Fibroblast of lung (primary cell): ENCODE measurements around the gene CENPV.
"Not testable (repeated sequence)": the region's sequence is repeated elsewhere in the genome, so short reads cannot be mapped to it uniquely, and the experiment has no call there.

Experiments
- CTCF ChIP-seq, 2 donors: IDR thresholded peaks in 1 of 2; conservative IDR thresholded peaks in 1 of 2; 1 replicate in 1 of 2; 2 replicates in 1 of 2; pipeline ENCODE4 v1.5.1; 2011 to 2012; ENCODE audit warnings: low read length in 2 of 2, control low read depth in 1 of 2, inconsistent platforms in 1 of 2, low read depth in 1 of 2, mild to moderate bottlenecking in 1 of 2
- EZH2 ChIP-seq: IDR thresholded peaks from 2 replicates; pipeline ENCODE4 v1.5.1; 2012; ENCODE audit warnings: low read length, control low read depth, mild to moderate bottlenecking; ENCODE audit errors: missing control alignments

GRCh38 chr17:16312061-16312460, 41.2 kb downstream of the CENPV start:
- TF ChIP-seq CTCF (conservative IDR thresholded peaks at IDR 0.05 in 1 of 2, IDR thresholded peaks at IDR 0.05 in 1 of 2; ENCODE audit: low read depth in 1 of 2, low read length in 2 of 2); EZH2: not testable (repeated sequence)
